SK-N-SH (cell line): ENCODE results near the gene GPATCH4. TPM values are rescaled to one million over a fixed set of nuclear protein-coding genes. Genes with fewer than 3 reads are reported as not detected.

Experiments used
- CTCF ChIA-PET: fragments of 300-600, 350-600 bp; formaldehyde crosslinking; extraction: SDS; loops from one replicate; lab custom pipeline; 2021; lab: Yijun Ruan, JAX
- POLR2A ChIA-PET: fragments of 350-600 bp; sonication (Branson Sonifier 250); formaldehyde crosslinking; extraction: SDS; loops from one replicate; lab custom pipeline; 2020; ENCODE audit warnings: antibody characterized with exemption, inconsistent platforms; lab: Yijun Ruan, JAX
- DNase-seq: peaks from one replicate; pipeline ENCODE4 v3.0.0; 2012
- H2AFZ ChIP-seq: fragments of 200-600 bp; sonication (generic); 2 replicates; pipeline ENCODE4 v1.8.1; 2016; ENCODE audit warnings: antibody characterized with exemption, mild to moderate bottlenecking, low read depth
- H3F3A ChIP-seq: fragments of 200-600 bp; sonication (generic); replicated peaks from 2 replicates; pipeline ENCODE3; 2016; ENCODE audit warnings: antibody characterized with exemption, mild to moderate bottlenecking; ENCODE audit not compliant: insufficient read depth
- H3K27ac ChIP-seq, 2 experiments: fragments of 200-500 bp in 1 of 2; fragments of 200-600 bp in 1 of 2; sonication (Bioruptor generic) in 1 of 2; sonication (generic), shearing (Covaris generic) in 1 of 2; 2 replicates each; pipeline versions ENCODE4 v1.5.1 to v1.6.1; 2014 to 2016; ENCODE audit warnings: low read depth in 2 of 2, inconsistent platforms in 1 of 2, low read length in 1 of 2, mild to moderate bottlenecking in 1 of 2, mixed read lengths in 1 of 2
- H3K27me3 ChIP-seq: fragments of 200-600 bp; sonication (generic), shearing (Covaris generic); 2 replicates; pipeline ENCODE4 v1.6.1; 2016; ENCODE audit warnings: mixed run types; ENCODE audit not compliant: insufficient read depth
- H3K36me3 ChIP-seq, 2 experiments: fragments of 200-500 bp in 1 of 2; fragments of 200-600 bp in 1 of 2; sonication (Bioruptor generic) in 1 of 2; sonication (generic) in 1 of 2; replicated peaks in 1 of 2; 2 replicates each; pipeline versions ENCODE3 to v1.5.1; 2014 to 2016; ENCODE audit warnings: low read length in 1 of 2, mild to moderate bottlenecking in 1 of 2; ENCODE audit not compliant: insufficient read depth in 2 of 2, control insufficient read depth in 1 of 2
- H3K4me1 ChIP-seq, 2 experiments: fragments of 200-500 bp in 1 of 2; fragments of 200-600 bp in 1 of 2; sonication (Bioruptor generic) in 1 of 2; sonication (generic), shearing (Covaris generic) in 1 of 2; 2 replicates each; pipeline versions ENCODE4 v1.5.1 to v1.6.1; 2014 to 2016; ENCODE audit warnings: low read depth in 1 of 2, low read length in 1 of 2, mixed run types in 1 of 2; ENCODE audit not compliant: insufficient read depth in 2 of 2, control insufficient read depth in 1 of 2
- H3K4me2 ChIP-seq: fragments of 200-600 bp; sonication (generic), shearing (Covaris generic); 2 replicates; pipeline ENCODE4 v1.6.1; 2017; ENCODE audit warnings: mixed run types
- H3K4me3 ChIP-seq, 2 experiments: fragments of 200-500 bp in 1 of 2; fragments of 200-600 bp in 1 of 2; sonication (Bioruptor generic) in 1 of 2; sonication (generic), shearing (Covaris generic) in 1 of 2; 2 replicates each; pipeline versions ENCODE4 v1.5.1 to v1.8.1; 2014 to 2016; ENCODE audit warnings: low read depth in 2 of 2, inconsistent platforms in 1 of 2, low read length in 1 of 2, mild to moderate bottlenecking in 1 of 2, mixed read lengths in 1 of 2, moderate library complexity in 1 of 2
- H3K79me2 ChIP-seq: fragments of 200-600 bp; sonication (generic); 2 replicates; pipeline ENCODE4 v1.8.1; 2017; ENCODE audit warnings: mild to moderate bottlenecking; ENCODE audit not compliant: insufficient read depth
- H3K9ac ChIP-seq: fragments of 200-600 bp; sonication (generic); 2 replicates; pipeline ENCODE4 v1.6.1; 2017; ENCODE audit warnings: mixed run types
- H3K9me2 ChIP-seq: fragments of 200-600 bp; sonication (generic); 2 replicates; pipeline ENCODE4 v1.6.1; 2017; ENCODE audit warnings: mixed run types
- H3K9me3 ChIP-seq: fragments of 200-600 bp; sonication (generic); 2 replicates; pipeline ENCODE4 v1.6.1; 2017; ENCODE audit warnings: mixed run types, mild to moderate bottlenecking, moderate library complexity
- H4K20me1 ChIP-seq: fragments of 200-600 bp; sonication (generic); 2 replicates; pipeline ENCODE4 v1.6.1; 2017; ENCODE audit warnings: mild to moderate bottlenecking, mixed run types; ENCODE audit not compliant: insufficient read depth
- CHD2 ChIP-seq: fragments of 150-350 bp; IDR thresholded peaks from 2 replicates; pipeline ENCODE4 v1.6.1; 2018; ENCODE audit warnings: low read length; ENCODE audit not compliant: partially characterized antibody
- EZH2phosphoT487 ChIP-seq: fragments of 200-600 bp; sonication (generic); IDR thresholded peaks from 2 replicates; pipeline ENCODE4 v1.6.1; 2017; ENCODE audit warnings: low read depth, mixed run types, mild to moderate bottlenecking, antibody characterized with exemption, moderate library complexity, borderline replicate concordance
- FOSL2 ChIP-seq: IDR thresholded peaks from 2 replicates; pipeline ENCODE4 v1.4.0; 2012; ENCODE audit warnings: low read depth, mild to moderate bottlenecking, moderate library complexity, borderline replicate concordance
- FOXJ3 ChIP-seq: sonication (generic); formaldehyde crosslinking; IDR thresholded peaks from 2 replicates; pipeline ENCODE4 v1.5.1; 2020; ENCODE audit warnings: mild to moderate bottlenecking, missing genetic modification reagents
- JUND ChIP-seq: IDR thresholded peaks from 2 replicates; pipeline ENCODE4 v1.4.0; 2012
- NFIC ChIP-seq: IDR thresholded peaks from 2 replicates; pipeline ENCODE4 v1.4.0; 2012; ENCODE audit warnings: borderline replicate concordance
- NRF1 ChIP-seq: IDR thresholded peaks from 2 replicates; pipeline ENCODE4 v1.6.1; 2012; ENCODE audit warnings: low read depth, mild to moderate bottlenecking, low read length
- POLR2AphosphoS5 ChIP-seq: IDR thresholded peaks from 2 replicates; pipeline ENCODE4 v1.6.1; 2012; ENCODE audit warnings: low read depth, low read length
- RAD21 ChIP-seq: IDR thresholded peaks from 2 replicates; pipeline ENCODE4 v1.6.1; 2012; ENCODE audit warnings: mild to moderate bottlenecking, low read length
- RFX5 ChIP-seq: IDR thresholded peaks from 2 replicates; pipeline ENCODE4 v1.6.1; 2012; ENCODE audit warnings: mild to moderate bottlenecking, improper control_type of control experiment, low read length
- SMC3 ChIP-seq: IDR thresholded peaks from 2 replicates; pipeline ENCODE4 v1.6.1; 2012; ENCODE audit warnings: low read depth, low read length, improper control_type of control experiment
- TAF1 ChIP-seq: IDR thresholded peaks from 2 replicates; pipeline ENCODE4 v1.6.1; 2012; ENCODE audit warnings: low read depth, mild to moderate bottlenecking, low read length, moderate library complexity, borderline replicate concordance
- TCF12 ChIP-seq: IDR thresholded peaks from 2 replicates; pipeline ENCODE4 v1.4.0; 2012
- TEAD4 ChIP-seq: IDR thresholded peaks from 2 replicates; pipeline ENCODE4 v1.4.0; 2012; ENCODE audit warnings: mild to moderate bottlenecking, borderline replicate concordance; ENCODE audit not compliant: insufficient read depth
- YY1 ChIP-seq: IDR thresholded peaks from 2 replicates; pipeline ENCODE4 v1.4.0; 2012; ENCODE audit warnings: low read depth, mild to moderate bottlenecking
- WGBS: methylation state at CpG from one replicate; pipeline ENCODE4 v1.1.6; 2017; ENCODE audit warnings: low lambda C conversion rate; 5-methylcytosine and 5-hydroxymethylcytosine counted together
- polyA plus RNA-seq, 3 experiments: library from polyadenylated mRNA; depleted of rRNA; stranded (reverse); fragments of >200 nt; gene quantifications; 2 replicates each; pipeline ENCODE4 v1.2.3, GENCODE V29; 2012
- TF ChIP-seq, protein P1 (sequence below): fragments of 200-600 bp; sonication (generic); IDR thresholded peaks from 2 replicates; pipeline ENCODE4 v1.6.1; 2017; ENCODE audit warnings: antibody characterized with exemption, mild to moderate bottlenecking, moderate library complexity
- TF ChIP-seq, protein P2 (sequence below): IDR thresholded peaks from 2 replicates; pipeline ENCODE4 v1.4.0; 2012; ENCODE audit warnings: low read depth
- TF ChIP-seq, protein P3 (sequence below): IDR thresholded peaks from 2 replicates; pipeline ENCODE4 v1.4.0; 2012; ENCODE audit warnings: low read depth, borderline replicate concordance

GPATCH4 gene
- polyA plus RNA-seq, 1 of the 3 experiments (the other 2 are of a cell fraction): 36.6 TPM

DNA sequence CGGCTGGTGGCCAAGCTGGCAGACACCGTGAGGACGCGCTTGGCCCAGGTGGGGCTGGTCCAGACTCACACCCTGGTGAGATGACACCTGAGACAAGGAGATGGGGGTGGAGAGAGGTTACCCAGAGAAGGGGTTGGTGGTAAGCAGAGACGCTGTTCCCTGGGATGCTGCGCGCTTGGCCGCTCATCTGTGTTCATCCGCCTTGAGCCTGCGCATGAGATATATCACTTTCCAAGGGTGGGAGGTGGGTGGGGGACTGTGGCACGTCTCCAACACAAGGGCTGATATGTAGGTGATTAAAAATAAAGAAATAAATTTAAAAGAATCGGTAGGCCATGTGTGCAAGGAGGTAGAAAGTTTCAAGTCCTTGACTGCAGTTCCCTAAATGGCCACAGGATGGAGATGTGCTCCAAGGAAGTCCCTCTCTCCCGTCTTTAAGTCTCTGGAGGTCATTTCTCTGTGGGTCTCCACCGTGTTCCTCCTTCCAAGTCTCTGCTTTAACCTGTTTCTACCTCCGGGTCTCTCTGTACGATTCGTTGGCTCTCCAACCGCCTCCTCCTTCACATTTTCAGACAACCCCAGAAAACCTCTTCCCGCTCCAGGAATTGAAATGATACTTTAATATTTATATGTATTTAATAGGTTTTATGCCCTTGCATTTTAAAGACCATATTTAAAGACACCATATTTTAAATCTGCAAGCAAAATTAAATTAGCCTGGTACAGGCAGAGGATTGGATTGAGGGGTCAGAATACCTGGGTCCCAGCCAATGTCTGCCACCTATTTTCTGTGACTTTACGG, 17.3 kb downstream of the GPATCH4 start:
- no peak overlapping the region for H3K4me3 ChIP-seq
- H3K79me2 ChIP-seq: no peaks in the 10 kb centered on the region
- H3K27me3 ChIP-seq: no peaks in the 10 kb centered on the region
- H3K9me2 ChIP-seq: no peaks in the 10 kb centered on the region
- H3K4me2 ChIP-seq: no peak overlapping the region
- H3K9ac ChIP-seq: no peak overlapping the region
- 54% methylated on average over 19 of the region's 20 CpGs for WGBS
- POLR2A ChIA-PET: no interaction called here
- H4K20me1 ChIP-seq: no peaks in the 10 kb centered on the region
- CTCF ChIA-PET: interaction anchor here (0.5 to 11.1 kb wide), 15 partner anchors 10 to 94 kb away, joined by 3 to 104 read pairs (median 6); partner anchors contain the start of genes GPATCH4, HAPLN2 and NAXE
- peak; percentile 78 for DNase-seq
- H3K36me3 ChIP-seq: no peaks in the 10 kb centered on the region
- H3K27ac ChIP-seq: no peak overlapping the region
- H2AFZ ChIP-seq: peak overlapping the region; percentile 57; the same call in 1 of the 2 replicates
- TF ChIP-seq RAD21 (peak; percentile 89), TAF1 (no peak), NRF1 (no peak), TCF12 (no peak), SMC3 (peak; percentile 75)
- TF ChIP-seq, protein P1, sequence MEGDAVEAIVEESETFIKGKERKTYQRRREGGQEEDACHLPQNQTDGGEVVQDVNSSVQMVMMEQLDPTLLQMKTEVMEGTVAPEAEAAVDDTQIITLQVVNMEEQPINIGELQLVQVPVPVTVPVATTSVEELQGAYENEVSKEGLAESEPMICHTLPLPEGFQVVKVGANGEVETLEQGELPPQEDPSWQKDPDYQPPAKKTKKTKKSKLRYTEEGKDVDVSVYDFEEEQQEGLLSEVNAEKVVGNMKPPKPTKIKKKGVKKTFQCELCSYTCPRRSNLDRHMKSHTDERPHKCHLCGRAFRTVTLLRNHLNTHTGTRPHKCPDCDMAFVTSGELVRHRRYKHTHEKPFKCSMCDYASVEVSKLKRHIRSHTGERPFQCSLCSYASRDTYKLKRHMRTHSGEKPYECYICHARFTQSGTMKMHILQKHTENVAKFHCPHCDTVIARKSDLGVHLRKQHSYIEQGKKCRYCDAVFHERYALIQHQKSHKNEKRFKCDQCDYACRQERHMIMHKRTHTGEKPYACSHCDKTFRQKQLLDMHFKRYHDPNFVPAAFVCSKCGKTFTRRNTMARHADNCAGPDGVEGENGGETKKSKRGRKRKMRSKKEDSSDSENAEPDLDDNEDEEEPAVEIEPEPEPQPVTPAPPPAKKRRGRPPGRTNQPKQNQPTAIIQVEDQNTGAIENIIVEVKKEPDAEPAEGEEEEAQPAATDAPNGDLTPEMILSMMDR: peak; percentile 88
- TF ChIP-seq, protein P2, sequence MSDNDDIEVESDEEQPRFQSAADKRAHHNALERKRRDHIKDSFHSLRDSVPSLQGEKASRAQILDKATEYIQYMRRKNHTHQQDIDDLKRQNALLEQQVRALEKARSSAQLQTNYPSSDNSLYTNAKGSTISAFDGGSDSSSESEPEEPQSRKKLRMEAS: no peak
- TF ChIP-seq, all 33 proteins: peak for 3
- H3K9me3 ChIP-seq: no peaks in the 10 kb centered on the region
- H3F3A ChIP-seq: no peaks in the 10 kb centered on the region
- H3K4me1 ChIP-seq: no peaks in the 10 kb centered on the region

DNA sequence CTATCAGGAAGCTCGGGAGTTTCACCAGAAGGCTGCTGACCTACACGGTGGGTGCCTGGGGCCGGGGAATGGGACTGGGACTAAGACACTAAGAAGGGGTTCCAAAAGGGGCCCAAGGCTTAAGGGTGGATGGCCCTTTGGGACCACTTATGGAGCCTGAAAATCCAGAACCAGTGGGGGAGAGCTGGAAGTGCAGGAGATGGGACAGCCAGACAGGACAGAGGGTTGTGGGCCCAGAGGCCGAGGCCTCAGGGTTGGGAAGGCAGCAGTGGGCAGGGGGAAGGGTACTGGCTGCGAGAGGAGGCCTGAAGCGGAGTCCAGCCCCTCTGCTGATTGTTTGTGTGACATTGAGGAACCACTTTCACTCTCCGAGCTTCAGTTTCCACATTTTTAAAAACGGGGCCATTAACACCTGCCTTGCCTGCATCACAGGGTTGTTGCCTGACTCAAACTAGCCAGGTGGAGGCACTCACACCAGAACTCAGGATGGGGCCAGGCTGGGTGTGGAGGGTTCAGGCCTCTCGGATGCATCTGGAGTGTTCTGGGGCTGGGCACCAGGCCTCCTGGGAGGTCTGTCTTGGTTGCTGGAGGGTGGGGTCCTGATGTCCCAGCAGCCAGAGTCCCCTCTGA, 18.8 kb downstream of the GPATCH4 start:
- 63% methylated on average over 6 of the region's 9 CpGs for WGBS
- TF ChIP-seq NRF1: no peak
- no peak for TF ChIP-seq RFX5
- no peak for TF ChIP-seq TAF1
- TF ChIP-seq CHD2: no peak
- TF ChIP-seq FOSL2: no peak
- no peak for TF ChIP-seq JUND
- TF ChIP-seq, protein P3, sequence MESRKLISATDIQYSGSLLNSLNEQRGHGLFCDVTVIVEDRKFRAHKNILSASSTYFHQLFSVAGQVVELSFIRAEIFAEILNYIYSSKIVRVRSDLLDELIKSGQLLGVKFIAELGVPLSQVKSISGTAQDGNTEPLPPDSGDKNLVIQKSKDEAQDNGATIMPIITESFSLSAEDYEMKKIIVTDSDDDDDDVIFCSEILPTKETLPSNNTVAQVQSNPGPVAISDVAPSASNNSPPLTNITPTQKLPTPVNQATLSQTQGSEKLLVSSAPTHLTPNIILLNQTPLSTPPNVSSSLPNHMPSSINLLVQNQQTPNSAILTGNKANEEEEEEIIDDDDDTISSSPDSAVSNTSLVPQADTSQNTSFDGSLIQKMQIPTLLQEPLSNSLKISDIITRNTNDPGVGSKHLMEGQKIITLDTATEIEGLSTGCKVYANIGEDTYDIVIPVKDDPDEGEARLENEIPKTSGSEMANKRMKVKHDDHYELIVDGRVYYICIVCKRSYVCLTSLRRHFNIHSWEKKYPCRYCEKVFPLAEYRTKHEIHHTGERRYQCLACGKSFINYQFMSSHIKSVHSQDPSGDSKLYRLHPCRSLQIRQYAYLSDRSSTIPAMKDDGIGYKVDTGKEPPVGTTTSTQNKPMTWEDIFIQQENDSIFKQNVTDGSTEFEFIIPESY: no peak
- TF ChIP-seq POLR2AphosphoS5: no peak
- TF ChIP-seq NFIC: no peak
- TF ChIP-seq YY1: no peak
- no peak for TF ChIP-seq FOXJ3 (CRISPR knock-in tag)
- TF ChIP-seq EZH2phosphoT487: no peak
- TF ChIP-seq TEAD4: no peak
- Histone ChIP-seq H3K9ac (no peak overlapping the region), H3F3A (no peaks in the 10 kb centered on the region), H3K79me2 (no peaks in the 10 kb centered on the region), H3K36me3 (no peaks in the 10 kb centered on the region), H3K9me2 (no peaks in the 10 kb centered on the region), H3K27me3 (no peaks in the 10 kb centered on the region), H3K4me2 (no peak overlapping the region), H3K4me3 (no peak overlapping the region), H2AFZ (no peak overlapping the region), H3K4me1 (no peaks in the 10 kb centered on the region; a peak in 1 of 4 replicates), H3K27ac (no peak overlapping the region), H4K20me1 (no peaks in the 10 kb centered on the region), H3K9me3 (no peaks in the 10 kb centered on the region)
- ChIA-PET CTCF (interaction anchor here (0.6 to 11.1 kb wide), 13 partner anchors 11 to 198 kb away, joined by 3 to 104 read pairs (median 6); partner anchors contain the start of genes GPATCH4 and NAXE), POLR2A (interaction anchor here (0.8 kb wide), 1 partner anchor 9 kb away, joined by 3 read pairs; the partner anchor contains the start of gene NAXE)
- no peak for DNase-seq
